ENCODE results near the gene C1QTNF7.

C1QTNF7 gene

GRCh38 chr4:15470128-15470475 lies 42.3 kb downstream of the C1QTNF7 start:
- Histone ChIP-seq H3K9me3 (no peaks in the 10 kb centered on the region), H3K4me3 (ENCODE audit: low read depth, low read length) (peak overlapping the region; percentile 40), H3K4me1 (no peaks in the 10 kb centered on the region), H3K36me3 (no peaks in the 10 kb centered on the region), H3K27me3 (peaks cover 3% of the 10 kb centered on the region)
- DNase-seq = no peak
- TF ChIP-seq, protein P1, sequence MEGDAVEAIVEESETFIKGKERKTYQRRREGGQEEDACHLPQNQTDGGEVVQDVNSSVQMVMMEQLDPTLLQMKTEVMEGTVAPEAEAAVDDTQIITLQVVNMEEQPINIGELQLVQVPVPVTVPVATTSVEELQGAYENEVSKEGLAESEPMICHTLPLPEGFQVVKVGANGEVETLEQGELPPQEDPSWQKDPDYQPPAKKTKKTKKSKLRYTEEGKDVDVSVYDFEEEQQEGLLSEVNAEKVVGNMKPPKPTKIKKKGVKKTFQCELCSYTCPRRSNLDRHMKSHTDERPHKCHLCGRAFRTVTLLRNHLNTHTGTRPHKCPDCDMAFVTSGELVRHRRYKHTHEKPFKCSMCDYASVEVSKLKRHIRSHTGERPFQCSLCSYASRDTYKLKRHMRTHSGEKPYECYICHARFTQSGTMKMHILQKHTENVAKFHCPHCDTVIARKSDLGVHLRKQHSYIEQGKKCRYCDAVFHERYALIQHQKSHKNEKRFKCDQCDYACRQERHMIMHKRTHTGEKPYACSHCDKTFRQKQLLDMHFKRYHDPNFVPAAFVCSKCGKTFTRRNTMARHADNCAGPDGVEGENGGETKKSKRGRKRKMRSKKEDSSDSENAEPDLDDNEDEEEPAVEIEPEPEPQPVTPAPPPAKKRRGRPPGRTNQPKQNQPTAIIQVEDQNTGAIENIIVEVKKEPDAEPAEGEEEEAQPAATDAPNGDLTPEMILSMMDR (IDR thresholded peaks at IDR 0.05; ENCODE audit: low read depth, low read length) = no peak

DNA sequence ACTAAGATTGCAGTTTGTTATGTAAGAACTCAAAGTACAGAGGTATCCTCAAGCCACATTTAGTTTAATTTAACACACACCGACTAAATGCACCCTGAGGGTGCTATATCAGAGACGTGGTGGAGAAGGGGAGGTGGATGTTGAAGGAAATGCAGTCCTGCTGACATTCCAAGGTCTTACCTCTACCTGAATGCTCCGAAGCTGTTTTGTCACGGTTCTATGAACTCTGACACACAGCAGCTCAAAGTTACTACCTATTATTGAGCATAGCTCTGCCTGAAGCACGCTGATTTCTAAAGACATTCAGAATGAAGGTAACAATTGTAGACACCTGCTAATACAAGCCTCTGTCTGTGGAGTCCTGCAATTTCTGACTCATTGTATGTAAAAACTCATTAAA lies 48.6 kb downstream of the C1QTNF7 start:
- TF ChIP-seq, protein P1 (IDR thresholded peaks at IDR 0.05; ENCODE audit: low read depth, low read length) = no peak
- H3K4me3 ChIP-seq (ENCODE audit: low read depth, low read length) = no peak overlapping the region
- H3K4me1 ChIP-seq = no peaks in the 10 kb centered on the region
- H3K36me3 ChIP-seq = peaks cover 6% of the 10 kb centered on the region
- no peak for DNase-seq
- no peaks in the 10 kb centered on the region for H3K9me3 ChIP-seq
- H3K27me3 ChIP-seq = peaks cover 3% of the 10 kb centered on the region; the same call in 1 of the 2 replicates

DNA sequence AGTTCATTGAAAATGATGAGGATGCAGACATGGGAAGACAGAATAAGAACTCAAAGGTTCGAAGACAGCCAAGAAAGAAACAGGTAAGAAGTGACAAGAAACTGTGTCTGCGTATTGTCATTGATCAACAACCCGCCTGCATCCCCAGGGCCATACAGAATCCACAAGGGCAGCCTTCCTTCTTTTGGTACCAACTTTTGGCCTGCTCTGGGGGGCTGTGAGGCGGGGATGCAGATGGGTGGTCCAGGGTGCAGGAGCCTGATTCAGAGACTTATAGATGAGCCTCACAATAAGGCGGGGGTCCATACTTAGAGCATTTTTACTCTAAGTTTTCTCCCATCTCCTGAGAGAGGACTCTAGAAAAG lies 50.9 kb downstream of the C1QTNF7 start:
- Histone ChIP-seq H3K9me3 (no peaks in the 10 kb centered on the region), H3K4me3 (ENCODE audit: low read depth, low read length) (peak overlapping the region; percentile 74)
- no peak for DNase-seq

GRCh38 chr4:15479089-15479912 lies 51.5 kb downstream of the C1QTNF7 start:
- peak; percentile 76 for DNase-seq
- no peaks in the 10 kb centered on the region for H3K9me3 ChIP-seq
- H3K27me3 ChIP-seq = no peaks in the 10 kb centered on the region
- TF ChIP-seq, protein P1 (IDR thresholded peaks at IDR 0.05; ENCODE audit: low read depth, low read length) = peak; percentile 83
- peak overlapping the region; percentile 74 for H3K4me3 ChIP-seq (ENCODE audit: low read depth, low read length)
- H3K36me3 ChIP-seq = peaks cover 8% of the 10 kb centered on the region
- H3K4me1 ChIP-seq = no peaks in the 10 kb centered on the region

More for the DNA sequence above, 50.9 kb downstream of the C1QTNF7 start:
- H3K27me3 ChIP-seq = no peaks in the 10 kb centered on the region
- peaks cover 8% of the 10 kb centered on the region for H3K36me3 ChIP-seq
- TF ChIP-seq, protein P1 (IDR thresholded peaks at IDR 0.05; ENCODE audit: low read depth, low read length) = no peak
- no peaks in the 10 kb centered on the region for H3K4me1 ChIP-seq

- H3K27me3 ChIP-seq = no peaks in the 10 kb centered on the region
- peak overlapping the region; percentile 74 for H3K4me3 ChIP-seq (ENCODE audit: low read depth, low read length)
- no peak for DNase-seq
- H3K36me3 ChIP-seq = peaks cover 8% of the 10 kb centered on the region
- H3K9me3 ChIP-seq = no peaks in the 10 kb centered on the region
- no peaks in the 10 kb centered on the region for H3K4me1 ChIP-seq
- TF ChIP-seq, protein P1 (IDR thresholded peaks at IDR 0.05; ENCODE audit: low read depth, low read length) = no peak
These were observed 52.0 kb downstream of the C1QTNF7 start for GRCh38 chr4:15479913-15480185.

- Histone ChIP-seq H3K36me3 (peaks cover 8% of the 10 kb centered on the region), H3K4me3 (ENCODE audit: low read depth, low read length) (no peak overlapping the region), H3K27me3 (no peaks in the 10 kb centered on the region), H3K9me3 (no peaks in the 10 kb centered on the region), H3K4me1 (no peaks in the 10 kb centered on the region)
- DNase-seq = no peak
- TF ChIP-seq, protein P1 (IDR thresholded peaks at IDR 0.05; ENCODE audit: low read depth, low read length) = no peak
These were observed 54.3 kb downstream of the C1QTNF7 start for GRCh38 chr4:15481961-15482745.
